GM18951 (cell line): ENCODE measurements around the gene PDE4C.
"Not testable (repeated sequence)": the region's sequence is repeated elsewhere in the genome, so short reads cannot be mapped to it uniquely, and the experiment has no call there.

Experiments used
- POLR2A ChIP-seq: IDR thresholded peaks from 4 replicates; pipeline ENCODE4 v1.6.1; 2011; ENCODE audit warnings: mild to moderate bottlenecking; ENCODE audit not compliant: insufficient read length, insufficient read depth; ENCODE audit errors: extremely low read depth
- in situ Hi-C: fragments of 300-500 bp; cut with MboI; formaldehyde crosslinking; loops from one replicate; pipeline ENCODE4 v1.12.0; 2022; ENCODE audit warnings: low sequenced_read_pairs, mixed read lengths, inconsistent platforms; ENCODE audit not compliant: unreplicated experiment

PDE4C gene

DNA sequence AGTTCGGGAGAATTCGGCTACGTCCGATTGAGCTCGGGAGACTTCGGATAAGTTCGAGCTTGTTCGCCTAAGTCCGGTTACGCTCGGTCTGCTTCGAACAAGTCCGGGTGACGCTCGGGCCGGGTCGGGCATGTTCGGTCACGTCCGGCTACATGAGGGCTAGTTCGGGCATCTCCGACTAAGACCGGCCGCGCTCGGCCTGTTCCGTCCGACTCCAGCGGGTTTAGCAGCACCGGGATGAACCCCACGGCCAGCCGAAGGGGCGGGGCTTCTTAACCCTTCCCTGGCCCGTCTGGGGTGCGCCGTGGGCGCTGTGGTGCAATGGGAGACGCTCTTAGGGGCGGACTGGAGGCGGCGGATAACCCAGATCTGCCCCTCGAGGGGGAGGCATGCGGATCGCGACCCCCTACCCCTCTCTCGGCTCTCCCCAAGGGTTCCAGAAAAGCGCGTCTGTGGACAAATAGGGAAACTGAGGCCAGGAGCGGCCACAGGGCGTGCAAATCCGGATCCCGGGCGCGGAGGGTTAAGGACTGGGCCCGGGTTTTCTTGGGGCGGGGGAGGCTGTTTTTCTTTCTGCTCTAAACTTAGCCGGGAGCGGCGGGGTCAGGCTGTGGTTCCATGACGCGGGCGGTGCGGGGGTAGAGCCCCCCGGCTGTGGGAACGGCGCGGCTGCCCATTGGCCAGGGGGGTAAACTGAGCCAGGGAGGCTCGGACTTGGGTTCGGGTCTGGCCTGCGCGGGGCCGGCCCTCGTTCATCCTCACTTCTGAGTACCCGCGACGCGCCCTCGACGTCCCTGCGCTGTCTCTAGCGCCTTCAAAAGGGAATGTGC is 1.5 kb downstream of the PDE4C start:
- in situ Hi-C loops: no loop called here
- TF ChIP-seq POLR2A: no peak

DNA sequence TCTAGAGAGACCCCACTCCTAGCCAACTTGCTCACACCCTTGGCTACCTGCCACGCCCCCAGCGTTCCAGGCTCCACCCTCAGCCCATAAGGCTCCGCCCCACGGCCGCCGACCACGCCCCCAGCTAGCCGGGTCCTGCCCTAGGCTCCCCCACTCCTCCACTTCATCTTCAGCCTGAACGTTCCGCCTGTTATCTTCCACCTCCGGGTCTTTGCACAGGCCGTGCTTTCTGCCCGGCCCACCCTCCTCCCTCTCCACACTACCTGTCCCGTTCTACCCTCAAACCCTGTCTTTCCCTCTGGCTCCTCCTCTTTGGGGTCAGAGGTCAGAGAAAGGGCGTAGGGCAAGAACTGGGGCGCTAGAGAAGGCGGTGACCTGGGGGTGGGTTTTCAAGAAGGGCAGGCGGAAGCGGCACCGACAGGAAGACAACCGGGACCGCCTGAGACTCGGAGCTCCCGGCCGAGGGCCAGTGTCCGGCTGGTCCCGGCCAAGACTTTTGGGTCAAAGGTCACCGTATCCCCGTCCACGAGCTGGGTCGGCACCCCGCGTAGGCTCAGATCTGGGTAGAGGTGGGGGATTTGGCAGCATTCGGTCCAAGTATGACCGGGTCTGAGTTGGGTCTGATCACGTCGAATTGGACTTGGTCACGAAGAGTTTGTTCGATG is 2.2 kb downstream of the PDE4C start:
- TF ChIP-seq POLR2A: no peak
- in situ Hi-C loops: no loop called here

DNA sequence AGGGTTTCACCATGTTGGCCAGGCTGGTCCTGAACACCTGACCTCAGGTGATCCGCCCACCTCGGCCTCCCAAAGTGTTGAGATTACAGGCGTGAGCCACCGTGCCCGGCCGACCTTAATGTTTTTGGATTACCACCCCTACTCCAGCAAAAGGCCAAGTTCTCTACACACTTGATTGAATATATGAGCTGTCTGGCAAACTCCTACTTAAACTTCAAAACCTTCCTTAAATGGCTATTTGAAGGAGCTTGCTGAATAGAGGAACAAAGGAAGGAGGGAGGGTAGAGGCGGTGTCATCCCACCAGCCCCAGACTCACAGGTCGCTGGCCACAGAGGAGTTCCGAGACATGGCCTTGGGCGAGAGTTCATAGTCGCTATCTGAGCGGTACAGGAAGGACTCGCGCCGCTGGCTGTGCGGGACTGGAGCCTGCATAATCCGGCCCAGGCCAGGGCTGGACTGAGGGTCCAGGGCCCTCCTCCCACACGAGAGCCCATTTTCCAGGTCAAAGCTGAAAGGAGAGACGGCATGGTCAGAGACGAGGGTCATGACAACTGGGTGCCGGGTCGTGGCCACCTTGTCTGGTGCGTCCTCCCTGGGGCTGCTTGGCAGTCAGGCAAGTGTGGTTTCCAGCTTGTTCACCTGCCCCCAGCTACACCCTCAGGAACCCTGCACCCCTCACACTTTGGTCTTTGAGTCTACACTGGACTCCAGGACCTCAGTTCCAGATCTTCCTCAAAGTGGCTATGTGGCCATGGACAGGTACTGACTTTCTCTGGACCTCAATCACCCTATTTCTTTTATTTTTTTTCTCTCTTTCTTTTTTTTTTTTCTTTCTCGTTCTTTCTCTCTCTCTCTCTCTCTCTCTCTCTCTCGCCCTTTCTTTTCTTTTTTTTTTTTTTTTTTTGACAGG is 4.2 kb downstream of the PDE4C start:
- in situ Hi-C loops: no loop called here

GRCh38 chr19:18220632-18221275 is 5.5 kb downstream of the PDE4C start:
- no peak for TF ChIP-seq POLR2A
- in situ Hi-C loops: no loop called here

More for the DNA sequence above, 4.2 kb downstream of the PDE4C start:
- TF ChIP-seq POLR2A: no peak

- in situ Hi-C loops: no loop called here
- TF ChIP-seq POLR2A: no peak
These were observed 6.2 kb downstream of the PDE4C start for GRCh38 chr19:18219911-18220631.

DNA sequence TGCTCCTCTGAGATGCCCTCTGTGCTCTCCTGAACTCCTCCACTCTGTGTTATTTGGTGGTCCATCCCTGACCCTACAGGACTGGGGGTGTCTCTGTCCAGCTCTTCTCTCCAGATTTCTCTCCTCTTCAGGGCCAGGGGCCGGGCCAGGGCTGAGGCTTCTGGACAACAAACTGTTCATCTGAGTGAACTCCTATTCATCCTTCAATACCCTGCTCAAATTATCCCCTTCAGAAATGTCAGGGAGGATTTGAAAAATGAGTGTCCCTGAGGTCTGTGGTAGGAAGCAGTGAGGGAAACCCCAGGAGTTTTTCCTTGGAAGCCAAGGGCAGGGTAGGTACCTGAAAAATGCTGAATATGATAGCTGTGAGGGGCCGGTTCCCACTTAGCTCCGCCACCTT is 7.6 kb downstream of the PDE4C start:
- no peak for TF ChIP-seq POLR2A
- in situ Hi-C loops: no loop called here

- TF ChIP-seq POLR2A: no peak
- in situ Hi-C loops: no loop called here
These were observed 8.1 kb downstream of the PDE4C start for GRCh38 chr19:18218159-18218558.

- TF ChIP-seq POLR2A: no peak
- in situ Hi-C loops: no loop called here
These were observed 9.4 kb downstream of the PDE4C start for GRCh38 chr19:18216789-18217188.

- in situ Hi-C loops: no loop called here
- no peak for TF ChIP-seq POLR2A
These were observed 11.3 kb downstream of the PDE4C start for GRCh38 chr19:18214779-18215433.

DNA sequence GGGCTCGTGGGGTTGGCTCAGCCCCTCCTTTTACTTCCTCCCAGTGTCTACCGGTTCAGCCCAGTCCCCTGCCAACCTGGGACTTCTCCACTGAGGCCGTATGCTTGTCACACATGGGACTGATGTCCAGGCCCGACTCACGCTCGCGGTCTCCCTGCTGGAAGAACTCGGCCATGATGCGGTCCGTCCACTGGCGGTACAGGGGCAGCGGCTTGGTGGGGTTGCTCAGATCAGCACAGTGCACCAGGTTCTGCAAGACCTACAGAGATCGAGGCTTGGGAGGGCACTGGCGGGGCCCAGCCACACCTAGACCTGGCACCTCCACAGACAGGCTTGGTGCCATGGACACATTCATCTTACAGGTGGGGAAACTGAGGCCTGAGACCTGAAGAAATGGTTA is 14.6 kb downstream of the PDE4C start:
- no peak for TF ChIP-seq POLR2A
- in situ Hi-C loops: no loop called here

- in situ Hi-C loops: not testable (repeated sequence)
These were observed 16.3 kb downstream of the PDE4C start for GRCh38 chr19:18209912-18210311.
